ENCODE measurements around the gene KCNT1. TPM values are rescaled to one million over a fixed set of nuclear protein-coding genes. Genes with fewer than 3 reads are reported as not detected.

The KCNT1 gene
- total RNA-seq, 2 experiments from 2014 or later: not detected

DNA sequence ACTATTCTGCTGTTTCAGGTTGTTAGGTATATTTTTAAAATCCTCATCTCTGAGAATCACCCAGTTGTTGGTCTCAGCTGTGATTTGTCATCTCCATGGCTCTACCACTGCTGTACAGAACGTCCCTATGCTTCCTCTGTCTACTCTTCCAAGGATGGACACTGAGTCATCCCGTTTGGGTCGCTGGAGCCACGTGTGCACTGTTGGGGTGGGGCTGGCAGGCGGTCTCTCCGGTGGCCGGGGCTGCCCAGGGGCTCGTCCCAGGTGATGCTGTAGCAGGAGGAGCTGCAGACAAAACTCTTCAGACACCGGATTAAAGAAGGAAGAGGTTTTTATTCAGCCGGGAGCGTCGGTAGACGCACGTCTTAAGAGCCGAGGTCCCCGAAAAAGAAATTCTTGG lies 21.9 kb upstream of the KCNT1 start:
- Mint-ChIP-seq H3K4me3 (no peak overlapping the region), H3K9me3 (ENCODE audit: low read depth) (no peaks in the 10 kb centered on the region), H3K27ac (no peak overlapping the region), H3K4me1 (no peaks in the 10 kb centered on the region), H3K27me3 (no peaks in the 10 kb centered on the region), H3K36me3 (no peaks in the 10 kb centered on the region)
- ATAC-seq (no peak), DNase-seq (no peak)
- CTCF ChIA-PET: no interaction called here

DNA sequence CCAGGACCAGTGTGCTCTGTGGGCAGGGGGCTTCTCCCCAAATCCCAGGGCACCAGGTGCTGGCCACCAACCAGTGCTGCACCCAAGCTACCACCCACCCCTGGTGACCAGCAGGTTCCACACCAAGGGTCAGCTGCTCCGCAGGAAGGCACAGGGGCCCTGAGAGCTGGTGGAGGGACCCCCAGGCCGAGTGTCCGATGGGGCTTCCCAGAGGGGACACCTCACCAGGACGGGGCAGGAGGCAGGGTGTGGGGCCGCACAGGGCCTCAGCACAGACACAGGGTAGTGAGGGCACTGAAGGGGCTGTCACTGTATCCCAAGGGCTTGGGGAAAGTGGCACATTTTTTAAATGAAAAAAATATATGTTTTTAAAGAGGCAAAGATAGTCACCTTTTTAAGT lies 20.8 kb upstream of the KCNT1 start:
- Mint-ChIP-seq H3K27me3 (no peaks in the 10 kb centered on the region), H3K9me3 (ENCODE audit: low read depth) (no peaks in the 10 kb centered on the region), H3K4me3 (no peak overlapping the region), H3K27ac (no peak overlapping the region), H3K4me1 (no peaks in the 10 kb centered on the region), H3K36me3 (no peaks in the 10 kb centered on the region)
- CTCF ChIA-PET: no interaction called here
- no peak for DNase-seq
- ATAC-seq: no peak

DNA sequence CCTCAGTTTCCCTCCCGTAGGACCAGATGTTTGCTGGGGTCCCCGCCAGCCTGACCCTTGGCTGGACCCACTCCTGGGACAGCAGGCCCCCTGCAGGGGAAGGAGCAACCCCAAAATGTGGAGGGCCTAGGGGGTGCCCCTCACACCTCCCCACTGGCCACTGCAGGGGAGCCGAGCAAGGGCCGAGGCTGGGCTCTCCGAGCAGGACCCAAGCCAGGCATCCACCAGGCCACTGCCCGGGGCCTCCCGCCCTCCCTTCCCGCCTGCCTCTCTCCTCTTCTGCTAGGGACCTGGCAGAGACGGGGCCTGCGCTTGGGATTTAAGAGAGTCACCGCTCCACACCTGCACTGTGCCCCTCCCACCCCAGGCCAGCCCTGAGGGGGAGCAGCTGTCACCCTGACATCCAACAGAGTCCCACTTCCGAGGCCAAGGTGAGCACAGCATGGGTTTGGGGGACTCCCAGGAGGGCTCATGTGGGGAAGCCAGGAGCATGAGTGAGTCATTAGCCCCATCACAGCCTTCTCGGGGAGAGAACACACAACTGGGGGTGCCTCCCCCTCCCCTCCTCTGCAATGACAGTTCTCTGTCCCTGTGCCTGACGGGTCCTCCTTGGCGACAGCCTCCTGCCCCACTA lies 18.5 kb upstream of the KCNT1 start:
- CTCF ChIA-PET: no interaction called here
- H3K4me1 Mint-ChIP-seq: no peaks in the 10 kb centered on the region
- DNase-seq (no peak), ATAC-seq (no peak)
- H3K36me3 Mint-ChIP-seq: no peaks in the 10 kb centered on the region
- no peaks in the 10 kb centered on the region for H3K27me3 Mint-ChIP-seq
- no peaks in the 10 kb centered on the region for H3K9me3 Mint-ChIP-seq (ENCODE audit: low read depth)
- H3K4me3 Mint-ChIP-seq: no peak overlapping the region
- H3K27ac Mint-ChIP-seq: no peak overlapping the region

DNA sequence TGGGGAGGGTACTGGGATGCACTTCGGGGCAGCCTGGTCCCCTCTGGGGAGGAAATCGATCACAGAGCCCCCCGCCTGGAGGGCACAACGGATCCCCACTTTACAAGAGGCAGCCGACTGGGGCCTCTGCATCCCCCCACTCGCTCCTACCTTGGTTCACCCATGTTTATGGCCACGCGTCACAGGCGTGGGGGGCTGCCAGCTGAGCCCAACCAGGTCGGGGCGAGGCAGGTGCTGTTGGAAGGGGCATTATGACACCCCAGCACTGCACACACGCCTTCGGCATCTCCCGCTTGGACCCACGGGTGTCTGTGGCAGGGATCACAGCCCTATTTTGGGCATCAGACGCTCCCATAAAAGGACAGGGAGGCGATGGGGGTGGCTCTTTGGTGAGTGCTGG lies 17.3 kb upstream of the KCNT1 start:
- Mint-ChIP-seq H3K27me3 (no peaks in the 10 kb centered on the region), H3K9me3 (ENCODE audit: low read depth) (no peaks in the 10 kb centered on the region), H3K4me3 (no peak overlapping the region), H3K4me1 (no peaks in the 10 kb centered on the region), H3K27ac (no peak overlapping the region), H3K36me3 (no peaks in the 10 kb centered on the region)
- CTCF ChIA-PET: no interaction called here
- no peak for DNase-seq
- ATAC-seq: no peak

DNA sequence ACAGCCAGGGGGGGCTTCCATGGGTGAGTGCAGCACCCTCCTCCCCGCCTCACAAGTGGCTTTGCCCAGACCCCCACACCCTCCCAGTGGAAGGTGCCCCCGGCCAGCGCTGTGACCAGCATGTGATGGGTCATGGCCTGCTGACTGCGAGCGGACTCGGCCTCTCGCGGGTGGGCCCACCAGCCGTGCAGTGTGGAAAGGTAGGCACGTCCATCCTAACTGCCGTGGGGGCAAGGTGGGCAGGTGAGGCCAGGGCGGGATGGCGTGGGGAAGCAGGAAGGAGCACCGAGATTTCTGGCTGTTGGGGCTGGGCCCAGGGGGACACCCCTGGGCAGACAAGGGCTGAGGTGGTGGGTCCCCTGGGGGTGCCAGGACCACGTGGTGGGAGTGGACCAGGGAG lies 14.8 kb upstream of the KCNT1 start:
- H3K27me3 Mint-ChIP-seq: no peaks in the 10 kb centered on the region
- no peaks in the 10 kb centered on the region for H3K36me3 Mint-ChIP-seq
- no peaks in the 10 kb centered on the region for H3K9me3 Mint-ChIP-seq (ENCODE audit: low read depth)
- H3K4me1 Mint-ChIP-seq: no peaks in the 10 kb centered on the region
- ATAC-seq (no peak), DNase-seq (no peak)
- no peak overlapping the region for H3K27ac Mint-ChIP-seq
- CTCF ChIA-PET: no interaction called here
- no peak overlapping the region for H3K4me3 Mint-ChIP-seq

DNA sequence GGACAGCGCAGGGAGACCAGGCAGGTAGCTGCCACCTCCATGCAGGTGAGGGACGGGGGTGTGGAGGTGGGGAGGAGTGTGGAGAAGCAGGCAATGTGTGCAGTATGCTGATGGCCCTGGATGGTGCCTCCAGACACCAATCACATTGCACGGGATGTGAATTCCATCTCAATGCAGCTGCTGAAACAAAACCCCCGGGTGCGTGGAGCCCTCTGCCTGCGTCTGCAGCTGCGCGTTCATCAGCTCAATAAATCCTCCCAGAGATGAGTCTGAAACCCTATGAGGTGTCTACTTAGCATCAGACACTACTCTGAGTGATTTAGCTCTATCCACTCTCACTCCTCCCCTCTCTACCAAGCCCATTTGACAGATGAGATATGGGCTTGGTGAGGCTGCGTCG lies 13.0 kb upstream of the KCNT1 start:
- no peaks in the 10 kb centered on the region for H3K27me3 Mint-ChIP-seq
- DNase-seq (no peak), ATAC-seq (no peak)
- no peaks in the 10 kb centered on the region for H3K9me3 Mint-ChIP-seq (ENCODE audit: low read depth)
- CTCF ChIA-PET: no interaction called here
- H3K4me1 Mint-ChIP-seq: no peaks in the 10 kb centered on the region
- H3K4me3 Mint-ChIP-seq: no peak overlapping the region
- H3K36me3 Mint-ChIP-seq: no peaks in the 10 kb centered on the region
- no peak overlapping the region for H3K27ac Mint-ChIP-seq

DNA sequence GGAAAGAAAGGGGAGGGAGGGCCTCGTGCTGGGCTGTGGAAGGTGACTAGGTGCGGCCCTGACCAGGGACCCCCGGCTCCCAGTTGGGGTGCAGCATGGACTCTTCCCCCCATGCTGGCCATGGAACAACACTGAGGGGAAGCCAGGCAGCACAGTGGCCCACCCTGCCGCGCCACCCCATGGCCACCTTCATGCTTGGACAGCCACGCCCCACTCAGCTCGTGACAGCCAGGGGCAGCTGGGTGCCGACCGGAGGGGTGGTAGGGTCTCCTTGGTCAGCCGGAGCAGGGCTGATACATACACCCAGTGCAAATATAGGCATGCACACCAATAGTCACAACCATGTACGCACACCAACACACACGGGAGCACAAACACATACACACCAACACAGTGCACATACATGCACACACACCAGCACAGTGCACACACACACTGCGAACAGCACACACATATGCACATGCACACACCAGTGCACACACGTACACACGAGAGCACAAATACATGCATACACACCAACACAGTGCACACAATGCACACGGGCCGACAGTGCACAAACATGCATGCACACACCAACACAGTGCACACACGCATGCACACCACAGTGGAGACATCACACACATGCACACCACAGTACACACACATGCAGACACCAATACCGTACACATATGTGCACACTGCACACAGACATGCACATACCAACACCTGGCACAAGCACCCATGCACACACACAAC lies 11.0 kb upstream of the KCNT1 start:
- DNase-seq: no peak
- H3K27me3 Mint-ChIP-seq: no peaks in the 10 kb centered on the region
- no peaks in the 10 kb centered on the region for H3K9me3 Mint-ChIP-seq (ENCODE audit: low read depth)
- H3K36me3 Mint-ChIP-seq: no peaks in the 10 kb centered on the region
- no peak overlapping the region for H3K27ac Mint-ChIP-seq
- no peak overlapping the region for H3K4me3 Mint-ChIP-seq
- ATAC-seq: no peak
- CTCF ChIA-PET: no interaction called here
- H3K4me1 Mint-ChIP-seq: no peaks in the 10 kb centered on the region

DNA sequence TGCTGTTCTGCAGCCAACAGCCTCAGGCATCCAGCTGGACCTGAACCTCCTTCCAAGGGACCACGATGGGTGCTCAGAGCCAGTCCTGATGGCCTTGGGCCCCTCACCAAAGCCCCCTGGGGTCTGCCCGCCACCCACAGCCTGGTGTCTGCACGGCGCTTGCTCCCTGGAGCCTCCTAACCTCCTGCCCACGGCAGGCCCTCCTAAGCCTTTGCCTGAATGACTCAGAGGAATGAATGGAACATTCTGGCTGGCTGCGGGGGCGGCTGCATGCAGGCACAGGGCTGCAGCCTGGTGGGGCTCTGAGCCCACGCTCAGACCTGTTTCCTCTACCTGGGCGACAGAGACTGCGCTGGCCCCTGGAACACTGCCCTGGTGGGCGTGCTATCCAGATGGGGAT lies 9.6 kb upstream of the KCNT1 start:
- Mint-ChIP-seq H3K36me3 (no peaks in the 10 kb centered on the region), H3K27ac (no peak overlapping the region), H3K27me3 (no peaks in the 10 kb centered on the region), H3K4me3 (no peak overlapping the region), H3K4me1 (no peaks in the 10 kb centered on the region), H3K9me3 (ENCODE audit: low read depth) (no peaks in the 10 kb centered on the region)
- CTCF ChIA-PET: no interaction called here
- ATAC-seq: no peak
- no peak for DNase-seq

DNA sequence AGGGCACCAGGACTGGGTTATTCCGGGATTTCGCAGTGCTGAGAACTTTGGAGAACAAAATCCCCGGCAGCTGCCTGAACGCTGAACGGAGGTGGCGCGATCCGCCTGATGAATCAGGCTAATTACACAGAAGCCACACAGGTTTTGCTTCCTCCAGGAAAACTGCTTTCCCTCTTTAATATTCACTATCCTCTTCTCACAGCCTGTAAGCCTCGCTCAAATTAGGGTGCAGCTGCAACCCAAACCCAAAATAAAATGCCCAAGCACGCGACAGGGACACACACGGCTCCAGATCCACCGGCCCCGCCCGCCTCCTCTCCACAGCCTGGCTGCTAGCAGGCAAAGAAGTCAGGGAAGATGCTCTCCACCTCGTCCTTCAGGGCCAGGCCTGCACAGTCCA lies 8.7 kb upstream of the KCNT1 start:
- H3K9me3 Mint-ChIP-seq (ENCODE audit: low read depth): no peaks in the 10 kb centered on the region
- ATAC-seq (no peak), DNase-seq (no peak)
- no peaks in the 10 kb centered on the region for H3K36me3 Mint-ChIP-seq
- H3K27ac Mint-ChIP-seq: no peak overlapping the region
- H3K4me3 Mint-ChIP-seq: no peak overlapping the region
- CTCF ChIA-PET: interaction anchor here (1.0 kb wide), 1 partner anchor 22 kb away, joined by 3 read pairs; no protein-coding TSS in a partner anchor
- no peaks in the 10 kb centered on the region for H3K27me3 Mint-ChIP-seq
- H3K4me1 Mint-ChIP-seq: no peaks in the 10 kb centered on the region

DNA sequence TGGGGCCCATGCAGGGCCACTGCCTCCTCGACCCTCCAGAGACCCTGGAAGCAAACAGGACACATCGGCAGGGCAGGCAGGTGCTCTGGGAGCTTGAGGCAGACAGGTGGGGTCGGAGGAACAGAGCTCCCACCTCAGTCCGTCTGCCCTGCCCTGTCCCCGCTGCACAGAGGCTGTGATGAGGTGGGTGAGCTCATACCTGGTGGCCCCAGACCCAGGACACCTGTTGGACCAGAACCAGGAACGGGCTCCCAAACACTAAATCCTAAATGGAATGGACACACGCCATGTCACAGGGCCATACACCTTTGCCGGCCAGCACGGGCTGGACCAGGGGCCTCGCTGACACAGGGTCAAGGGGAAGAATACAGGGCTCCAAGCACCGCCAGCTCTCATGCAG lies 8.2 kb upstream of the KCNT1 start:
- CTCF ChIA-PET: interaction anchor here (1.0 kb wide), 1 partner anchor 22 kb away, joined by 3 read pairs; no protein-coding TSS in a partner anchor
- H3K27me3 Mint-ChIP-seq: no peaks in the 10 kb centered on the region
- ATAC-seq: no peak

DNA sequence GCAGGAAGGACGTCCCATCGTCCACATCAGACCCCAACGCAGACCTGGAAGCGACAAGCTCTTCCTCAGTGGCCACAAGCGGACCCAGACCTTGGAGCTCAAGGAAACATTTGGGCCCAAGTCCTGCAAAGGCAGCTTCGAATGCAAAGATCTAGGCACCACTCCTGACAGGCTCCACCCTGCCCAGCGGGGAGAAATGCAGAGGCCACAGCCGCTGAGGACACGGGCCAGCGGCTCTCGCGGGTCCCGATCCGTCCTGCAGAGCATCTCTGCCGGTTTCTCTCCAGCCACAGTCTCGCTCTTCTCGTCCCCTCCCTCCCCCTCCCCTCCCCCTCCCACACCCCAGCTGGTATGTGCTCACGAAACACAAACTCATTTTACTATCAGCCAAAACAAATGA lies 7.6 kb upstream of the KCNT1 start:
- CTCF ChIA-PET: no interaction called here
- H3K9me3 Mint-ChIP-seq (ENCODE audit: low read depth): no peaks in the 10 kb centered on the region
- no peak for DNase-seq
- no peak overlapping the region for H3K27ac Mint-ChIP-seq
- H3K4me1 Mint-ChIP-seq: no peaks in the 10 kb centered on the region
- no peak for ATAC-seq
- H3K4me3 Mint-ChIP-seq: no peak overlapping the region
- no peaks in the 10 kb centered on the region for H3K36me3 Mint-ChIP-seq
- H3K27me3 Mint-ChIP-seq: no peaks in the 10 kb centered on the region

More for the DNA sequence above, 8.2 kb upstream of the KCNT1 start:
- Mint-ChIP-seq H3K27ac (no peak overlapping the region), H3K4me1 (no peaks in the 10 kb centered on the region), H3K36me3 (no peaks in the 10 kb centered on the region), H3K9me3 (ENCODE audit: low read depth) (no peaks in the 10 kb centered on the region), H3K4me3 (no peak overlapping the region)
- DNase-seq: no peak

DNA sequence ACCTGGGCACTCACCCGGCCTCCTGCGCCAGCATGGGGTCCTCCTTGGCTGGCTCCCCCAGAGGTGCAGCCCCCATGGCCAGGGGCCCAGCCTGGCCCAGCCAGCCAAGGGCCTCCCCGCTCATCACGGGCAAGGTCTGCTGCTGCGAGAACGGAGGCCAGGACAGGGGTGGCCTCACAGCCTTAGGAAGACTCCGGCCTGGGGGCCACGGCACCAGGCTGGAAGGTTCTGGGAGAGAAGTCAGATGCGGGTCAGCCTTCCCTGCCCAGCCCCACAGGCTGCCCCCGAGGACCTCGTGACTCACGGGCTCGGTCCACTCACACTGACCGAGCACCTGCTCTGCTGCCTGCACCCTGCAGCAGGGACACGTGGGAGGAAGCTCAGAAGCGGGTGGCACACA lies 6.9 kb upstream of the KCNT1 start:
- CTCF ChIA-PET: no interaction called here
- no peaks in the 10 kb centered on the region for H3K27me3 Mint-ChIP-seq
- H3K4me1 Mint-ChIP-seq: no peaks in the 10 kb centered on the region
- H3K27ac Mint-ChIP-seq: no peak overlapping the region
- no peak overlapping the region for H3K4me3 Mint-ChIP-seq
- no peak for DNase-seq
- no peaks in the 10 kb centered on the region for H3K36me3 Mint-ChIP-seq
- no peaks in the 10 kb centered on the region for H3K9me3 Mint-ChIP-seq (ENCODE audit: low read depth)
- no peak for ATAC-seq

DNA sequence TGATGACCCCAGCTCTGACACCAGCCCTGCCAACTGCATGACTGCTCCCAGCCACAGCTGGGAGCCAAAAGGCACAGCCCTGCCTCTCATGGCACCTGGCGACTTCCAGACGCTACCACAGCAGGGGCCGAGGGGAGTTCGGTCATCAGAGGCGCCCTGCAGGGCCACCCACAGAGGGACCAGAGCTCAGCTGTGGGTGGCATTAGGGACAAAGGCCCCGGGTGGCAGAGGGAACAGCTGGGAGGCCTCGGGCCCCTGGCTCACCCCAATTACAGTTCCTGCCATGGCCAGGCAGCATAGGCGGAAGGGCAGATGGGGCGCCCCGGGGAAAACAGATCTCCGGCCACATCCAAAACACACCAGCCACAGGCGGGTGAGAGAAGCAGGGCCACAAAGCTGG lies 6.3 kb upstream of the KCNT1 start:
- H3K36me3 Mint-ChIP-seq: no peaks in the 10 kb centered on the region
- DNase-seq (no peak), ATAC-seq (no peak)
- no peaks in the 10 kb centered on the region for H3K27me3 Mint-ChIP-seq
- no peaks in the 10 kb centered on the region for H3K4me1 Mint-ChIP-seq
- H3K4me3 Mint-ChIP-seq: no peak overlapping the region
- H3K27ac Mint-ChIP-seq: no peak overlapping the region
- CTCF ChIA-PET: no interaction called here
- H3K9me3 Mint-ChIP-seq (ENCODE audit: low read depth): no peaks in the 10 kb centered on the region

DNA sequence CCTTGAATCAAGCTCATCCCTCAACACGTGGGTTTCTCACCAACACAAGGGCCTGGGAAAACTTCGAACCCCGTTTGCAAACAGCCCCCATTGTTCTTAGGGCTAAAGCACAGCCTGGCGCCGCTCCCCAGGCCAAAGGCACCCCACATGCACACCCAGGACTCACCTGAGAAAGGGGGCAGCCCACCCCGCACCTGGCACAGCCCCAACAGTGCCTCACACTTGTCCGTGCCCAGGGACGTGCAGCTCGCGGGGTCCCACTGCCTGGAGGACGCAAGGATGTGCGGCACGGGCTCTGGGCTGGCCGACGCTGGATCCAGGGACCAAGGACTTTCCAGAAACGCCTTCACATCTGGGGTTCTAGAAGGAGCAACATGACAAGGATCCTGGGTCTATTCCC lies 5.5 kb upstream of the KCNT1 start:
- Mint-ChIP-seq H3K9me3 (ENCODE audit: low read depth) (no peaks in the 10 kb centered on the region), H3K27ac (no peak overlapping the region), H3K27me3 (no peaks in the 10 kb centered on the region), H3K4me3 (no peak overlapping the region), H3K4me1 (no peaks in the 10 kb centered on the region), H3K36me3 (no peaks in the 10 kb centered on the region)
- CTCF ChIA-PET: no interaction called here
- no peak for ATAC-seq
- no peak for DNase-seq
